ENCODE results near the gene THSD7A.

GRCh38 chr7:11743548-11743947 lies 88.5 kb downstream of the THSD7A start:
- TF ChIP-seq CTCF (IDR thresholded peaks at IDR 0.05): no peak
- TF ChIP-seq POLR2A (IDR thresholded peaks at IDR 0.05): no peak
